Adrenal gland (tissue), 5 donors: ENCODE measurements around the gene CUX1.

Experiments used
- POLR2A ChIP-seq, 2 donors: fragments of 450-650 bp; IDR thresholded peaks; one replicate each; pipeline ENCODE4 v1.6.1; 2017; ENCODE audit warnings: antibody characterized with exemption in 2 of 2, mild to moderate bottlenecking in 2 of 2, moderate library complexity in 1 of 2
- TF ChIP-seq, protein P1 (sequence below), 6 experiments: fragments of 450-650 bp in 4 of 6; fragments of 200-600 bp in 2 of 6; sonication (generic) in 1 of 6; IDR thresholded peaks; 1 replicate in 5 of 6; 2 replicates in 1 of 6; pipeline versions ENCODE4 v1.5.1 to v1.8.0; 2016 to 2021; ENCODE audit warnings: antibody characterized with exemption in 6 of 6, mild to moderate bottlenecking in 2 of 6, moderate library complexity in 1 of 6
- donor health status: DM: no; HTN: no; CAD: no.

DNA sequence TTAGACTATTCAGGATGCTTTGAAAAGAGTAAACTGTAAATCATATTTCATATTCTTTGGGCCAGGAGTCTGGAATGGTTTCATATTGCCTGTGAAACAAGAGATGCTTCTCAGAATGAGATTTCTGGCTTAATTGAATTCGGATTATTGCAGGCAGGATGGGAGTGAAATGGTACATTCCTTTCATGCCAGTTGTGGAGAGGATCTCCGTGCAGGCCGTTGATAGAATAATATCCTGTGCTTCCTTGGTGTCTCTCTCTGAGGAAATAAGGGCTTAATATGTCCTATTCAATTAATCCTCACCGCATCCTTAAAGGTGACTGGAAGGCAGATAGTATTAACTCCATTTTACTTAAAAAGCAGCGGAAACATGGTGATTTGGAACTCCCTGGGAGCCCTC lies 56.6 kb downstream of the CUX1 start:
- TF ChIP-seq, protein P1, sequence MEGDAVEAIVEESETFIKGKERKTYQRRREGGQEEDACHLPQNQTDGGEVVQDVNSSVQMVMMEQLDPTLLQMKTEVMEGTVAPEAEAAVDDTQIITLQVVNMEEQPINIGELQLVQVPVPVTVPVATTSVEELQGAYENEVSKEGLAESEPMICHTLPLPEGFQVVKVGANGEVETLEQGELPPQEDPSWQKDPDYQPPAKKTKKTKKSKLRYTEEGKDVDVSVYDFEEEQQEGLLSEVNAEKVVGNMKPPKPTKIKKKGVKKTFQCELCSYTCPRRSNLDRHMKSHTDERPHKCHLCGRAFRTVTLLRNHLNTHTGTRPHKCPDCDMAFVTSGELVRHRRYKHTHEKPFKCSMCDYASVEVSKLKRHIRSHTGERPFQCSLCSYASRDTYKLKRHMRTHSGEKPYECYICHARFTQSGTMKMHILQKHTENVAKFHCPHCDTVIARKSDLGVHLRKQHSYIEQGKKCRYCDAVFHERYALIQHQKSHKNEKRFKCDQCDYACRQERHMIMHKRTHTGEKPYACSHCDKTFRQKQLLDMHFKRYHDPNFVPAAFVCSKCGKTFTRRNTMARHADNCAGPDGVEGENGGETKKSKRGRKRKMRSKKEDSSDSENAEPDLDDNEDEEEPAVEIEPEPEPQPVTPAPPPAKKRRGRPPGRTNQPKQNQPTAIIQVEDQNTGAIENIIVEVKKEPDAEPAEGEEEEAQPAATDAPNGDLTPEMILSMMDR (IDR thresholded peaks at IDR 0.05), result no peak
- no peak for TF ChIP-seq POLR2A (IDR thresholded peaks at IDR 0.05)
